Stimulated activated CD8-positive, alpha-beta memory T cell treated with anti-CD3 and anti-CD28 coated beads, Interleukin-12 subunit alpha, Interleukin-12 subunit beta, amount 100 ng/mL, for 4 hours (primary cell): ENCODE measurements around the gene SLCO3A1.
"Not testable (repeated sequence)": the region's sequence is repeated elsewhere in the genome, so short reads cannot be mapped to it uniquely, and the experiment has no call there.

Experiments used
- DNase-seq: peaks from one replicate; pipeline ENCODE4 v3.0.0-alpha.2; 2020; ENCODE audit warnings: low read depth

Gene SLCO3A1

DNA sequence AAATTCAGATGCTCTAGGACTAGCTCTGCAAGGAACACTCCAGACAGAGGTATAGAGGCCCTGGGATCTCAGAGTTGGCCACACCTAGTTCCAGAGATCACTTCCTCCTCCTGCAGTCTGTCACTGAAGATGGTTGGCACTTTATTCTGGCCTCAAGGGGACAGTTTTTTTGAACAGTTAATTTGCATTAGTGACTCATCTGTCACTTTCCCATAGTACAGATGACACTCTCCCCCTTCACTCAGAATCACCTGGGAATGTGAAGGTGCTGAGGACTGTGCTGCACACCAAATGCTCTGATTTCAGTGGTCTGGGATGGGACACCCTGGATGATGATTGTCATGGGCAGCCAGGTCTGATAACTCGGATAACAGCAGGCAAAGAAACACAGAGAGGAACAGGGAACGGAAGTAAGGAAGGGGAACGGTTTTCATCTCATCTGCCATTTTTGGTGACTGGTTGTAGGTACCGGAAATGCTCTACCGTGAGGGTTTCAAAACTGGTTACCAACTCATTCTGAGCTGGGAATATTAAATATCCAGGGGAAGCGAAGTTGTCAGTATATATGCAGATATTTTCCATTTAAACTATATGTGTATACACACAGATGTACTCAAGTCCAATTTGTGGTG lies 307.6 kb downstream of the SLCO3A1 start:
- DNase-seq = no peak

DNA sequence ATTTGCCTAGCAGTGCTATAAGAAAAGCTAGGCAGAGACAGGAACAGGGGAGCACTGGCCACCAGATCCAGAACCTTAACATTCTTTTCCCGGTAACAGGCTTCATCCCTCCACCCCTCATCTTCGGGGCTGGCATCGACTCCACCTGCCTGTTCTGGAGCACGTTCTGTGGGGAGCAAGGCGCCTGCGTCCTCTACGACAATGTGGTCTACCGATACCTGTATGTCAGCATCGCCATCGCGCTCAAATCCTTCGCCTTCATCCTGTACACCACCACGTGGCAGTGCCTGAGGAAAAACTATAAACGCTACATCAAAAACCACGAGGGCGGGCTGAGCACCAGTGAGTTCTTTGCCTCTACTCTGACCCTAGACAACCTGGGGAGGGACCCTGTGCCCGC lies 309.1 kb downstream of the SLCO3A1 start:
- no peak for DNase-seq

DNA sequence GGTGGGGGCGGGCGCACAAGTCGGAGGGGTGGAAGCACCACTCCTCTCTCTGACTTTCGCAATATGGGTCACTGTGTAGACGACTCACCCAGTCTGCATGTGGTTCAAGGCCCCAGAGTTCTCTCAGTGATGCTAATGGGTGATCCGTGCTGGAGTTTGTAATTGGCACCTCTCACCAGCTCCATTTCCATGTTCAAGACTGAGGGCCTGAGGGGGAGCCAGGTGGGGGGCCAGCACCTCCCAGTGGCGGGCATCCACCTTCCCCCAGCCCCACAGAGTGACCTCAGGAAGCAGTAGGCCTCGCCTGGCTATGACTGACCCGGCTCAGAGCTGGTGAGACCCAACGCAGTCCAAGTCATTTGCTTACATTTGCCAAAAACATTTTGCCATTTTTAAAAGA lies 310.1 kb downstream of the SLCO3A1 start:
- DNase-seq = no peak

DNA sequence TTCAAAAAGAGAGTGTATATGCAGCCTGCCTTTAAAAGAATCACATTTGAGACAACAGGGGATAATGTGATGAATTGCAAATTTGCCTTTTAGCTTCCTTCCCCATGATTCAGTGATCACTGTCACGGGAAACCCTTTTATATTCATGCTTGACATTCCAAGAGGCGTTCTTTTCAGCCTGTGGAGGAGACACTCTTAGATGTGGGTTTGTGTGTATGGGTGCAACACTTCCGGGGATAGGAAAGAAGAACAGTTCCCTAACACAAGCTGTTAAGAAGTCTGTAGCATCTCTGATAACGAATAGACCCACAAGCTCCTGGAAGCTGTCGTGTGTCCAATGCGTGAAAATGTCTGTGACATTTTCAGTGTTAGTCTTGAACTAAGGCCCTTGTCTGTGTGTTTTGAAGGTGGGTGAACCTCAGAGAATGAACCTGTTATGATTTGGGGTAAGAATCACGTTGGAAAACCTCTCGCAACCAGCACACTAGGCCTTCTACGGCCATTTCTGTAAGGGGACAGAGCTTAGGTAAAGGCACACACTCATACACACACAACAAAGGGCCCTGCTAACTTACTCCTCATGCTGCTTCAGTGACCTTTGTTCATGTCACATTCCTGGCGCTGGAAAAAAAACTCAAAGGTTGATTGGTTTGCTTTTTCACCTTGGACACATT lies 311.0 kb downstream of the SLCO3A1 start:
- no peak for DNase-seq

DNA sequence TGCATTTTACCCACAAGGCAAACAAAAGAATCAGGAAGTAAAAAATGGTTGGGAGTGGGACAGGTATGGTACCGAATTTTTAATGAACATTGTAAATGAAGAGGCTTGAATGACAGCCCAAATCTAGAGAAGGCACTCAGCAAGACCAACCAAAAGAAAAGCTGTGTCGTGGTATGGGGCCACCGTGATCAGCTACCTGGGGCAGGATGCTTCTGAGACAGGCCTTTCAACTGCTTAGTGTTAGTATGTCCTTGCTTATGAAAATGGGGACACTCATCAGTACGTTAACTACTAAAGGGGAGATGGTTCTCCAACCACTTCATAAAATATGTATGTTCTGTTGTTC lies 311.5 kb downstream of the SLCO3A1 start:
- DNase-seq = no peak

DNA sequence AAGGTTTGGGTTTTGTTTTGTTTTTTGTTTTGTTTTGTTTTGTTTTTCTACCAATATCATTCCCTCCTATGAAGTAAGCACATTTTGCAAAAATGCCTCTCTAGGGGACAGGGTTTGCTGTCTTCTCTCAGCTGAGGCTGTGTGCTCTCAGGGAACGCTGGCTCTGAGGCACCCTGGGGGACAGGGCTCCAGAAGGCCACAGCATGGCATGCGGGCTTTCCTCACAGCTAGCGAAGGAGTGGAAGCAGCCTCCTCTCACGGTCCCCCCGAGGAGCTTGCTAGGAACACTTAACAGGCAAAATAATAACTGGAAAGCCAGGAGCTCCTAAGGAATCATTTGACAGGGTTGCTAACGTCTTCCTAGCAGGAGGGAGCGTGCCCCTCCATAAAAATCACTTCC lies 312.5 kb downstream of the SLCO3A1 start:
- no peak for DNase-seq

DNA sequence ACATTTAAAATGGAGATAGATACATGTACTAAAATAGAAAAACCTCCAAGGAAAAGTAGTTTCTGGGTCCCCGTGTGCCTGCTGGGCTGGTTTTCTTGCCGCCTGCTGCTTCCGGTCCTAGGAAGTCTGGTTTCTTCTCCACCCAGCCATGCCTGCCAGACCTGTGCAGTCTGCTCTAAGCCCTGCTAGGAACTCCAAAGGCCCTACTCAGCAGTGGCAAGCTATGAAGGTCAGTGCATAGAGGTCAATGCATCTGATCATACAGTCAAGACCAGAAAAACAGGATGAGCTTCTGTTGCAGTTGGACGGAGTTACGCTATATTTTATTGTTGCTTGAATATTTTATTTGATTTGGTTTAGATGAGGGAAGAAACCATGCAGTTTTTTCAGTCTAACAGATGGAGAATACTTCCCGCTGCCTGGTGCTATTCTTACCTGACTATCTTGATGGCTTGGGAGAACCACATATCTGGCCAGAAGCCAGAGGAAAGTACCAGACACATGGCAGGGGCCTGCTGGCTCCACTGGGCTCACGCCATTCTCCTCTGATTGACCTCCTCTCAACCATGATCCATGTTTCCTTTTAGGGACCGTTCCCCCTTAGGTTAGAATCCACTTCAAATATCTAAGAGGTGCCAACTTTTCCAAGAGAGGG lies 313.4 kb downstream of the SLCO3A1 start:
- DNase-seq = no peak

DNA sequence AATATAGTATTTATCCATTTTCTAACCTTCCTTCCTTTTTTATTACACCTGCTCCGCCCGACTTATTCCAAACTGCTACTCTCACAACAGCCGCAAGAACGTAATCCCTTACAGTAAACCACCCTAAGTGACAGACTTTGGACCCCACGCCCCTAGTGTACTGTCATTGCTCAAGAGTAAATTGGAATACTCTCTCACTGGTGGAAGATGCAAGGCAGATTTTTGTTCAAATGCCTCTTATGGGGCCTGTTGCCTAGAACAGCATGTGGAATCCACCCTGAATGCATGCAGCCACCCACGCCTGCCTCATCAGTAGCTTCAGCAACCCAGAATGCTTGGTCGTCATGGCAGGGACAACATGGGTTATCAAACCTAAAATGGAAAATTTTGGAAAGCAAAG lies 313.9 kb downstream of the SLCO3A1 start:
- DNase-seq = no peak

DNA sequence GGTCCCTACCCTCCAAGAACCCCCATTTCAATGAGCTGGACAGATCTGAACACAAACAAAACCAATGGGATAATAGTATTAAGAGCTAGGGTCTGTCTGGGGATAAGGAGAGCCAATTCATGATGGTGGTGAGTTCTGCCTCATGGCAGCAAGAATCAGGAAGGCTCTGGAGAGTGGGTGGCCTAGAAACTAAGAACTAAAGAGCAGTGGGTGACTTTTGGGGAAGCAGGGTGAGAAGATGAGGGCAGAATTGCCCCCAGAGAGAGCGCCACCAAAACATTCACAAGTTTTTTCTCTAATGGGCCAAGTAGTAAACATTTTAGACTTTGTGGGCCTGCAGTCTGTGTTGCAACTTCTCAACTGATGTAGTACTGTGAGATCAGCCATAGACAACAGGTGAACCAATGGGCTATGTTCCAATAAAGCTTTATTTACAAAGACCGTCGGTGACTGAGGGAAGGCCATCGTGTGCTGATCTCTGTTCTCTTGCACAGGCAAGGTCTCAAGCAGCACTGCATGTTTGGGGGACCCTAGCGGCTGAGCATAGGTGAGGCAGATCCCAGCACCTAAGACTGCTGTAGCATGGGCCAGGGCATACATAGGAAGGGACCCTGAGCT lies 314.7 kb downstream of the SLCO3A1 start:
- DNase-seq = no peak

DNA sequence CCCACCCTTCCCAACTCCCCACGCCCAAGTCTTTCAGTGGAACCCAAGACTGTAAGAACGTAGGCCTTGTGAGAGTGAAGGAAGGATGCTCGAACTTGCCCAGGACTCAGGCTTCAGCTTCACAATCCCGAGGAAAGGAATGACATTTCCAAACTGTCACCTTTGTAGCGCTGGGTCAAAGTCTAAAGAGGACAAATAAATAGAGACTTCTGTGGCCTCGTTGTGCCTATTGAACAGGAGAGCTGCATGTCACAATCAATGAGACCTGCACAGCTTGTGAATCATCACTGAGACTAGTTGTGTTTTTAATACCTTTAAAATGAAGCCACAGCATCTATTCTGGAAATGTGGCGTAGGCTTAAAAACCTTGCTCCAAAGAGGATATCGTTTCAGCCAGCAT lies 317.4 kb downstream of the SLCO3A1 start:
- no peak for DNase-seq

DNA sequence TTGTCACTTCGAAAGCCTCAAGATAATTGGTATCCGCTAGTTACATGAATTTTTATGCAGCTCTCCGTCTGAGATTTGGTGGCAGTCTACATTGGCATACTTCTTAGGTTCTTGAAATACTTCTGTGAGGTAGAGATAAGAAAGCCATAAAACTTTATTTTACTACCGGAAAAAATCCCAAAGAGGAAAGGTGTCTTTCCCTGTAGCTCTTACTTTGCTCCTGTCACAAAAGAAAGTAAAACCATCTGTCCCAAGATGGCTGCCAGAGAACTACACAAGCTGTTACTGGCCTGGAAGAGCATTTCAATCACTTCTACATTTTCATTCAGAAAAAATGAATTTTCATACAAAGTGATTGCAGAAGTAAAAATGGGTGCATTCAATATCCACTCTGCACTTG lies 325.4 kb downstream of the SLCO3A1 start:
- DNase-seq = no peak

DNA sequence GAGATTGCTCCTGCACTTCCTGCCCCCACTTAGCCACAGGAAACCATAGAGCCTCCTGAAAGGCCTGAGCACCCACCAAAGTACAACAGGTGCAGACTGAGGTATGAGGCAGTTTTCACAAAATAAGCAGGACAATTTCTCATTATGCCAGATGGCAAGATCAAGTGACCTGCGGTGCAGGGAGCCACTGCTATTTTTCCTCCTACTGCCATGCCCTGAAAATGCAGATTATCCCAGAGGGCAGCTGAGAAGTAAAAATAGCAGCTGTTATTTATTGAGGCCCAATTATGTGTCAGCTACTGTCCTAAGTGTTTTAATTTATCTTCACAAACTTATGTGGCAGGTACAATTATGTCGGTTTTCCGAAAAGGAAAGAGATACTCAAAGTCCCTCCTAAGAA lies 330.6 kb downstream of the SLCO3A1 start:
- DNase-seq = no peak

DNA sequence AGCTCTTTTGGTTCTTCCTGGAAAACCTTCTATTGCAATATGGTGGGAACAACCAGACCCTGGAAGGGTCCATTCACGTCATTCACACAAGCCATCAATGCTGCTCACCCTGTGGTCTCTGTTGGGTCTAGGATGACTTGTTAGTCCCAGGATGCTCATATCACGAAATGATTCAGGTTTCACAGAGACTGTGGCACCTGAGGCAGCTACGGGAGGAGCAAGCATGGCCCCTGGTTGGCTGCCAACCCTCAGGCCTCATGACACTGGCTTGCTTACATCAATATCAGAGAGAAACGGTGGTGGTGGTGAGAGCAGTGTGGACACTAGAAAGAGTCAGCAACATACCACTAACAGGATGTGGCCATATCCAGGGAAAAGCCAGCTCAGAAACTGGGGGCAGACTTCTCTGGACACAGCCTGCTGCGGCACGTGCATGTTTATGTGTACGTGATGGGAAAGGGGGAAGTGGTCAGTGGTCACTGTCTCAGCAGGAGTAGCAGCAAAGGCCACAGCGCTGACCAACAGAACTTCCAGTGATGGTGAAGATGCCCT lies 331.2 kb downstream of the SLCO3A1 start:
- DNase-seq = no peak

DNA sequence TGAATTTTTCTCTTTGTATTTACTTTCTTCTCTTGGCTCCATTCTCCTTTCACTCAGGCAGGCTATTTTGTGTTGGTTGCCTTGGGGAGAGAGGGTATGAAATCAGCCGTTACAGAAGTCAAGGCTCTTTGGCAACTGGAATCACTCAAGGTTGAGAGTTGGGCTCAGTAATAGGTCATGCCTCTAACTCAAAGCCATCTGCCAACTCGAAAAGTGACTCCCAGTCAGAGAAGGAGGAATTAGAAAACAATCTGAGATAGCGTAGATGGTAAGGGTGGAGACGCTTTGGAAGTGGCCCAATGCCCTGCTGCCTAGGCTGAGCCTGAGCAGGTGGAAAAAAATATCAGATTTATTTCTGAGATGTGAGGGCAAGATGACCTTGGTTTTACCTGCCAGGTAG lies 334.5 kb downstream of the SLCO3A1 start:
- DNase-seq = no peak

DNA sequence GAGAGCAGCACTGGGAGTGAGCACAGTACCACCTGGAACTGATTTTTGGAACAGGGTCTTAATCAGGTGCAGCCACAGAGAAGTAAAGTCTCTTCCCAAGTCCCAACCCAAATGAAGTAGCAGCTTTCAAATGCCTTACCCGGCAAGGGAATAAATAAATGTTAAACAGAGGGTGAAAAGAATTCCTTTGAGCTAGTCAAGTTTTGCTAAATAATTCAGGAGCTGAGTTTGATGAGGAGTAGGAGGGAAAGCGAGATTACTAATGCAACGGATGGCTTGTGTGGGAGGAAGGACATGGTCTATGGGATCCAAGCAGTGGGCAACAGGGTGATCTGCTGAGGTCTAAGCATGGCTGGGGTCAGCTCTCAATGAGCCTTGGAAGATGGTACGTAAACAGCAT lies 335.7 kb downstream of the SLCO3A1 start:
- no peak for DNase-seq

DNA sequence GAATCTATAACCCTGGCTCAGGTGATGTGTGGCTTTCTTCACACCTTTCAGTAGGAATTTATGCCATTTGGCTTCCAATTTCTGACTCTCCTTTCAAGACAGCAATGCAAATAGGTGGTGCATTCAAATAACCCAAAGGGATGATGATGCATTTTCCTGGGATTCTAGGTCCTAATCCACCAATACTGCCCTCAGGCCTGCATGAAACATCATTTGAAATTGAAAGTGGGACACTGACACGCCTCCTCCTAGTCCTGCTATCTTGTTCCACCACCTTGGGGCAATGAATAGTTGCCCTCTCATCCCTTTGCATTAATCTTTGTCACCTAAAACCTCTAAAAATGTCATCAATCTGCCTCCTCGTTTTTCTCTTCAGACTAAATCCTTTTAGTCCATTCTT lies 341.7 kb downstream of the SLCO3A1 start:
- DNase-seq = no peak

DNA sequence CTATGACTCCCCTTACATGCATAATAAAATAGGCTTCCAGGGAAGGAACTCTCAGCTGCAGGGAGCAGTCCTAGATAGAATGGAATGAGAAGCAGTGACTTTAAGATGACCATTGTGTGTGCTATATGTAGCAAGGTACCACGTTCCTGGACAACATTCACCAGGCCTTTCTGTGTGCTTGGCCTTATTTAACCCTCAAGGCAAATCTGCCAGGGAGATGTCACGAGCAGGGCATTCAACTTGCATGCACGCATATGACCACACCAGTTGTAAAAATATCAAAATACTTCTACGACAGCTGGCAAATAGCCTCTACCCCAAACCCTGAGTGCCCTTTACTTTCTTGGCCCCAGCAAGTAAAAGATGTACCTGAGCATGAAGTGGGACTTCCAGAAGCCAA lies 342.8 kb downstream of the SLCO3A1 start:
- DNase-seq = no peak

DNA sequence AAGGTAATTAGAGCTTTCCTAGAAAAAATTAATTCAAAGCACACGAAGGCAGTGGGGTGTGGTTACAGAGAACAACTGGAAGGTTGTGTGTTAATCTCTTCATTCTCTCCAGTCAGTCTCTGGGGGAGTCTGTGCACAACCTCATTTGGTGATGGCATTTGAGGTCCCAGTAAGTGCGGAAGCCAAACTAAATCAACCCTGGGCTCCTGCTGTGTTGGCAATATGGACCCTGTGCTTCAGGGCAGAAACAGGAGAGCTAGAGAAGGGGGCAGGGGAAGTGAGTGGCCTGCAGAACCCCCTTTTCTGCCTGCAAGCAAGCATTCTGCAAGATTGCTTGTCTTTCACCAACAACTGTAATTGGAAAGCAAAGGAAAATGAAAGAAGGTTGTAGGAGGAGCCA lies 344.2 kb downstream of the SLCO3A1 start:
- DNase-seq = no peak

DNA sequence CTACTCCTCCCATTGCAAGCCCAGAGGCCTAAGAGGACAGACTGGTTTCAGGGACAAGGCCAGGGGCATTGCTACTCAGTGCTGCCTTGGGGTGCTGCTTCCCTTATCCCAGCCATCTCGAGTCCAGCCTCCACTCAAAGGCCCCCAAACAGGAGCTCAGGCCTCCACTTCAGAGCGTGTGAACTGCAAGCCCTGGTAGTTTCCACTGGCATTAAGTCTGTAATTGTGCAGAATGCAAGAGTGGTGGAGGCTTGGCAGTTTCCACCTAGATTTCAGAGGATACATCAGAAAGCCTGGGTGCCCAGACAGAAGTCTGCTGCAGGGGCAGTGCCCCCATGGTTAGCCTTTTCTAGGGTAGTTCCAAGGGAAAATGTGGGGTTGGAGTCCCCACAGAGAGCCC lies 347.4 kb downstream of the SLCO3A1 start:
- DNase-seq = no peak

DNA sequence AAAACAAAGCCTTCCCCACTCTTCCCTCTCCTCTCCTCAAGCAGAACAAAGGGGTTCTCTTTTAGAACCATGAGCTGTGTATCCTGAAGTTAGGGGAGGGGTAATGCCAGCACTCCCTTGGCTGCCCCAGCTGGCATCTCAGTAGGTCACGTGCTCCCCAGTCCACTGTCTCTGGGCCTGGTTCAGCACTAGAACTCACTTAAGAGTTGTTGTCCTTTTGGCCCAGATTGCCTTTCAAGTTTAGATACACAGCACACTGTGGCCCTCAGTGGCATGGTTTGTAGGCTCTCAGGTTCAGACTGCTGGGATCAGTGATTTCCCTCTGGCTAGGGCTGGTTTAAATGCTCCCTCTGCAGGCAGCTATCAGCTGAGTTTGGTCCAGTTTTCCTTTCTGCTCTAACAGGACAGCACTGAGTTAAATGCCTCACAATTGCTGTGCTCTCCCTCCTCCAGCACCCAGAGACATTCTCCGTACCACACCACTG lies 351.8 kb downstream of the SLCO3A1 start:
- DNase-seq = no peak

DNA sequence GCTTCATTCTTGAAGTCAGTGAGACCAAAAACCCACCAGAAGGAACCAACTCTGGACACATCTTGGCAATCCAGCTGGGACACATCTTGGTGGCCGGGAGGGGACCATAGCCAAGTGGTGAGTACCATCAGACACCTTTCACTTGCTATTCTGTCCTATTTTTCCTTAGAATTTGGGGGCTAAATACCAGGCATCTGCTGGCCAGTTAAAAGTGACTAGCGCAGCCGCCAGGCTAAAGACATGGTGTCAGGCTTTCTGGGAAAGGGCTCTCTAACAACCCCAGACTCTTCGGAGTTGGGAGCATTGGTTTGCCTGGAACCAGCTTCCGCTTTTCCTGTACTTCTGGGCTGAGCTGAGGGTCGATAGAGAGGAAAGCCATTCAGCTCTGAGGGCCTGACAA lies 354.1 kb downstream of the SLCO3A1 start:
- DNase-seq = not testable (repeated sequence)
